Epithelial cell of proximal tubule (primary cell): ENCODE measurements around the gene CALML3. TPM values are rescaled to one million over a fixed set of nuclear protein-coding genes. Genes with fewer than 3 reads are reported as not detected.

Experiments used
- DNase-seq: peaks from one replicate; pipeline ENCODE4 v3.0.0-alpha.2; 2011; ENCODE audit warnings: low read depth
- H3K4me3 ChIP-seq: 2 replicates; pipeline ENCODE4 v1.5.1; 2011; ENCODE audit warnings: low read depth, mild to moderate bottlenecking, low read length
- CTCF ChIP-seq: conservative IDR thresholded peaks from 2 replicates; pipeline ENCODE4 v1.5.1; 2012; ENCODE audit warnings: low read depth, mild to moderate bottlenecking, low read length
- total RNA-seq: library from RNA; depleted of rRNA; stranded (reverse); fragments of >200 nt; gene quantifications from 2 replicates; pipeline ENCODE4 v1.2.3, GENCODE V29; 2015

CALML3 gene
- total RNA-seq, 1 donor from 2014 or later = not detected

GRCh38 chr10:5508786-5509185 is 16.0 kb upstream of the CALML3 start:
- TF ChIP-seq CTCF = no peak
- H3K4me3 ChIP-seq = no peak overlapping the region
- no peak for DNase-seq

DNA sequence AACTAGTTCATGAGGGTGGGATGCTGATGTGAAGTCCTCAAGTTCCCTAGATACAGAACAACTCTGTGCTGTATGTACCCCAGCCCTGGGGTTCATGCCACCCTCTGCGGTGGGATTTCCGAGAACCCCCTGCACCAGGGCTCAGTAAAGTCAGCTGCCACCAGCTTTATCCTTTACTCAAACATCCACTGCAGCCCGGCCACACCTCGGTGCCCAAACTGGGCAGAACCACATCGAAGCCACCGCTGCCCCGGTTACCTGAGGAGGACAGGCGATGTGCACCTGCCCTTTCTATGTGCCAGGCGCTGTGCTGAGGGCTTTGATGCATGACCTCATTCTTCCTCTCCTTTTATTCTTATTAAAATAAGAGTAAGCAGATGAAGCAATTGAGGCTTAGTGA is 15.5 kb upstream of the CALML3 start:
- no peak for DNase-seq
- no peak for TF ChIP-seq CTCF
- H3K4me3 ChIP-seq = no peak overlapping the region

DNA sequence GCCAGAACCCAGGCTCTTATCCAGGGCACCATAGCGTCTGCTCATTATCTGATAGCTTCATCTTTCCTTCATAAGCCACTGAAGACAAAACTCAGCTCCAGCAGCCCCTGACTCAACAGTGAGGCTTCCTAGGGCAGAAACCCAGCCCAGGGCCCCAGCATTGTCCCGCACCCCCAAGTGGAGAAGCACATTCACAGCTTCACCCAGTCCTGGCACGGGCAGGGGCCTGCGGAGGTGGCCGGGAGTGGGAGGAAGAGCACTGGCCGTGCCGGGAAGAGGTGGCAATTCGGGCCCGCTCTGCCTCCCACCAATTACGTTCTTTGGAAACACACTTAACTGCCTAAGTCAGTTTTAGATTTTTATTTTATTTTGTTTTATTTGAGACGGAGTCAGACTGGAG is 15.1 kb upstream of the CALML3 start:
- DNase-seq = no peak
- no peak overlapping the region for H3K4me3 ChIP-seq
- TF ChIP-seq CTCF = no peak

DNA sequence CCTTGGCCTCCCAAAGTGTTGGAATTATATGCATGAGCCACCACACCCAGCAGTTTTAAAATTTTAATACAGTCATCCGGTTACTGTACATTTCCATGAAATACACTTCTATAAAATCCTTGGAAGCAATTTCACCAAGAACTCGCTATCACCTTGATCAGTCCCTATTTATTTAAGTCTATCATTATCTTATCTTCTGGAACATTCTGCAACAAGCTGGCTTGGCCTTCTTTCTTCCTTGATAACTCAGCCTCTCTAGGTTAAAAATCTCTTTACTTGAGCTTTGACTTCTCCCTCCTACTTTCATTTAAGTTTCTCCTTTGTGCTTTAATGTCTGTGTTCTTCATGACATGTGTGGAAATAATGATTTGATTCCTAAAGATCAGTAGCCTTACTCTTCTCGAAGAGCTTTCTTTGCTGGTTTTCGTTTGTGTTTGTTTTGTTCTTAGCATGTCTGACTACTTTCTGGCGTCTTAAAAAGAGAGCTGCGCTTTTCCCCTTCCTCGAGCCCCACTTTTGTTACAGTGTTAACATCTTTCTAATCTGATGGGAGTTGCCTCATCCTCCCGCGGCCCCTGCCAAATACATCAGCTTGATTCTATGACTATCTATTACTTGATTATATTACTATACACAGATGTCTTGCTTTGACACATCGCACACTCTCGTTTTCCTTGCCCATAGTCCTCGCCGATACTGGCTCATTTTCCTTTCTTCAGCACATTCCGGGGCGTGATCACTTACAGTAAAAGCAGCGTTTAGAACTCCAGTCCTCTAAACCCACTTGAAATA is 14.3 kb upstream of the CALML3 start:
- no peak for TF ChIP-seq CTCF
- no peak for DNase-seq
- no peak overlapping the region for H3K4me3 ChIP-seq

- DNase-seq = no peak
- no peak overlapping the region for H3K4me3 ChIP-seq
- no peak for TF ChIP-seq CTCF
These were observed 13.4 kb upstream of the CALML3 start for GRCh38 chr10:5511231-5511884.

GRCh38 chr10:5511885-5512280 is 12.9 kb upstream of the CALML3 start:
- TF ChIP-seq CTCF = no peak
- DNase-seq = no peak

DNA sequence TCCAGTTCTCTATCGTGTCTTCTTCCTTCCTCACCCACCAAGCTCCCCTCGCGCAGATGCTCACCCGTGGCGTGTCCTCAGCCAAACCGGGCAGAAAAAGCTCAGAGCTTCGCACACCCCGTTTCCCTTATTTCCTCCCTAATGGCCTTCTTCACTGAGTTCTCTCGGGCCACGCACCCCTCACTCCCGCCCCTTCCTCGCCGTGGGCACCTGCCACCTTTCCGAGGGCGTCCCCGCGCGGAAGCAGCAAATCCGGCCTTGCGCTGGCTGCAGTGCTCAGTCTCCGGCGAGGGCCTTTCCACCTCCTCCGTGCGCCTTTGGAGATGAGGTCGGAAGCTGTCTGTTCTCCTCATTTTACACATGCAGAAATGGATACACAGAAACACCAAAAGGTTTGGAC is 12.4 kb upstream of the CALML3 start:
- DNase-seq = no peak
- TF ChIP-seq CTCF = no peak
- no peak overlapping the region for H3K4me3 ChIP-seq

More at GRCh38 chr10:5511885-5512280, 12.9 kb upstream of the CALML3 start:
- H3K4me3 ChIP-seq = no peak overlapping the region
